ENCODE data around the gene C5orf46.

DNA sequence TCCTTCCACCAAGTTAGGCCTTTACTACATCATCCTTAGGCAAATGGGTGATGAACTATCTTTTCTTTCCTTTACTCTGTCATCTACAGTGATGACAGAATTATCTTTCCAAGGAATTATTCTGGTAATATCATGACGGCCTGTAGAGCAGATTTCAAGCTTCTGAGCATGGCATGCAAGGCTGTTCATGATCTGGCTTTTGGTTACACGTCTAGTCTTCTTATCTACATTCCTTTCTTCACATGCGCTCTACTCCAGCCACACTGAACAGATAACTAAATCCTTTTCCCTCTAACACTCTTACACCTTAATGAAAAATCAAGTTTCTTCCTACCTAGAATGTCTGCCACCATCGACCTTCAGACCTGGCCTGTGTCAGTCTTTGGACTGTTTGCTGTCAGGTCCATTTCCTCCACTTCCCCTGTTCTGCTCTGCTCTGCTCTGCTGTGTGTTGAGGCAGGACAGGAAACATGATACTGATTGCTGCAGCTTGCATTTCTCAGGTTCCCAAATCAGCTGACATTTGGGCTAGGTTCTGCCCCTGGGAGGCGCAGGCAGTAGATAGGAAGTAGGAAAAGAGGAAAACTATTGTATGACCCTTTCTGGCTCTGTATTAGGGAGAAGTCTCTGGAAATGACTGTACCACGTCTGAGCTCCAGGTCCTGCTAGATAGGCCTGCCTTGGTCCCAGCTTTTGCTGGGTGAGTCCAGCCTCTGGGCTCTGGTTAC lies 23.6 kb downstream of the C5orf46 start:
- TF ChIP-seq, protein P1, sequence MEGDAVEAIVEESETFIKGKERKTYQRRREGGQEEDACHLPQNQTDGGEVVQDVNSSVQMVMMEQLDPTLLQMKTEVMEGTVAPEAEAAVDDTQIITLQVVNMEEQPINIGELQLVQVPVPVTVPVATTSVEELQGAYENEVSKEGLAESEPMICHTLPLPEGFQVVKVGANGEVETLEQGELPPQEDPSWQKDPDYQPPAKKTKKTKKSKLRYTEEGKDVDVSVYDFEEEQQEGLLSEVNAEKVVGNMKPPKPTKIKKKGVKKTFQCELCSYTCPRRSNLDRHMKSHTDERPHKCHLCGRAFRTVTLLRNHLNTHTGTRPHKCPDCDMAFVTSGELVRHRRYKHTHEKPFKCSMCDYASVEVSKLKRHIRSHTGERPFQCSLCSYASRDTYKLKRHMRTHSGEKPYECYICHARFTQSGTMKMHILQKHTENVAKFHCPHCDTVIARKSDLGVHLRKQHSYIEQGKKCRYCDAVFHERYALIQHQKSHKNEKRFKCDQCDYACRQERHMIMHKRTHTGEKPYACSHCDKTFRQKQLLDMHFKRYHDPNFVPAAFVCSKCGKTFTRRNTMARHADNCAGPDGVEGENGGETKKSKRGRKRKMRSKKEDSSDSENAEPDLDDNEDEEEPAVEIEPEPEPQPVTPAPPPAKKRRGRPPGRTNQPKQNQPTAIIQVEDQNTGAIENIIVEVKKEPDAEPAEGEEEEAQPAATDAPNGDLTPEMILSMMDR (IDR thresholded peaks at IDR 0.05; ENCODE audit: poor library complexity): no peak
- TF ChIP-seq EZH2phosphoT487 (IDR thresholded peaks at IDR 0.05; ENCODE audit: low read depth, severe bottlenecking, unreplicated experiment): no peak
- no peak for TF ChIP-seq EZH2 (IDR thresholded peaks at IDR 0.05; ENCODE audit: borderline replicate concordance)
